Stomach (tissue), 9 donors: ENCODE measurements around the gene CNBD2. TPM values are rescaled to one million over a fixed set of nuclear protein-coding genes. Genes with fewer than 3 reads are reported as not detected.
A peak's percentile ranks its signal among the peaks of the same experiment; 100 is the strongest.

ENCODE experiments used
- DNase-seq, 2 donors: peaks; one replicate each; pipeline versions ENCODE4 v3.0.0 to v3.0.0-alpha.2; 2013 to 2019
- H3K27ac ChIP-seq, 5 donors: fragments of 200-600 bp in 4 of 5; sonication (generic) in 4 of 5; one replicate each; pipeline ENCODE4 v1.5.1; 2013 to 2019; ENCODE audit warnings: mild to moderate bottlenecking in 1 of 5, moderate library complexity in 1 of 5
- H3K27me3 ChIP-seq, 3 donors: fragments of 200-600 bp; sonication (generic); one replicate each; pipeline ENCODE4 v1.5.1; 2017 to 2019; ENCODE audit warnings: mixed run types in 1 of 3
- H3K36me3 ChIP-seq, 4 donors: fragments of 200-600 bp; sonication (generic); 1 replicate in 3 of 4; 2 replicates in 1 of 4; pipeline ENCODE4 v1.5.1; 2016 to 2019
- H3K4me1 ChIP-seq, 4 donors: fragments of 200-600 bp; sonication (generic); one replicate each; pipeline ENCODE4 v1.5.1; 2016 to 2019
- H3K4me3 ChIP-seq, 4 donors: fragments of 200-600 bp; sonication (generic) in 3 of 4; one replicate each; pipeline ENCODE4 v1.5.1; 2016 to 2019; ENCODE audit warnings: mild to moderate bottlenecking in 1 of 4
- H3K9me3 ChIP-seq, 4 donors: fragments of 200-600 bp; sonication (generic); one replicate each; pipeline ENCODE4 v1.5.1; 2016 to 2019
- CTCF ChIP-seq, 7 experiments: fragments of 450-650 bp in 4 of 7; fragments of 200-600 bp in 3 of 7; sonication (generic) in 3 of 7; IDR thresholded peaks; one replicate each; pipeline ENCODE4 v1.5.1; 2016 to 2019; ENCODE audit warnings: antibody characterized with exemption in 7 of 7, control low read depth in 2 of 7, mild to moderate bottlenecking in 1 of 7
- EP300 ChIP-seq: sonication (generic); formaldehyde crosslinking; IDR thresholded peaks from one replicate; pipeline ENCODE4 v1.6.1; 2017; ENCODE audit warnings: antibody characterized with exemption
- POLR2A ChIP-seq, 4 donors: fragments of 450-650 bp; IDR thresholded peaks; one replicate each; pipeline ENCODE4 v1.6.1; 2016; ENCODE audit warnings: antibody characterized with exemption in 4 of 4, control low read depth in 2 of 4, mild to moderate bottlenecking in 1 of 4, moderate library complexity in 1 of 4
- POLR2AphosphoS5 ChIP-seq, 3 donors: sonication (generic); formaldehyde crosslinking; IDR thresholded peaks; one replicate each; pipeline ENCODE4 v1.6.1; 2016; ENCODE audit warnings: antibody characterized with exemption in 3 of 3
- WGBS, 5 donors: extraction: QIAGEN DNeasy Blood & Tissue Kit in 3 of 5; methylation state at CpG; one replicate each; pipeline versions ENCODE4 v1.1.5 to v1.1.7; 2013 to 2018; 5-methylcytosine and 5-hydroxymethylcytosine counted together
- intact Hi-C: fragments of 100-400 bp; cut with DNase I; formaldehyde crosslinking; loops from one replicate; pipeline ENCODE4 v1.15.1; 2023; ENCODE audit warnings: low total_unique reads
- polyA plus RNA-seq, 3 donors: library from polyadenylated mRNA; stranded (reverse); fragments of 200-250 nt; gene quantifications; one replicate each; pipeline ENCODE4 v1.2.3, GENCODE V29; 2013
- total RNA-seq, 5 donors: library from RNA; depleted of rRNA; stranded (reverse); fragments of >200 nt; gene quantifications; one replicate each; pipeline versions ENCODE4 v1.1.0 to v1.2.3, GENCODE V29; 2014 to 2016
- donor health status: healthy with polysubstance abuse.
- donor health status: Bipolar disorder and iron deficiency.
- donor health status: healthy.

Gene CNBD2
- total and polyA plus RNA-seq, 8 donors: 1.8 to 66.0 (median 8.8) TPM; not detected in 1

- Histone ChIP-seq H3K9me3 (no peaks in the 10 kb centered on the region), H3K27ac (no peak overlapping the region), H3K36me3 (no peaks in the 10 kb centered on the region), H3K27me3 (no peaks in the 10 kb centered on the region), H3K4me3 (no peak overlapping the region), H3K4me1 (no peaks in the 10 kb centered on the region)
- TF ChIP-seq EP300 (no peak), POLR2AphosphoS5 (IDR thresholded peaks at IDR 0.05) (no peak), POLR2A (IDR thresholded peaks at IDR 0.05) (no peak), CTCF (IDR thresholded peaks at IDR 0.05) (no peak)
- no peak for DNase-seq
- WGBS, 5 donors: 89 to 94% (median 91%) methylated on average over 4 of the region's 4 CpGs
- intact Hi-C loops: no loop called here
Measured at GRCh38 chr20:35963878-35964277, 4.5 kb upstream of the CNBD2 start.

DNA sequence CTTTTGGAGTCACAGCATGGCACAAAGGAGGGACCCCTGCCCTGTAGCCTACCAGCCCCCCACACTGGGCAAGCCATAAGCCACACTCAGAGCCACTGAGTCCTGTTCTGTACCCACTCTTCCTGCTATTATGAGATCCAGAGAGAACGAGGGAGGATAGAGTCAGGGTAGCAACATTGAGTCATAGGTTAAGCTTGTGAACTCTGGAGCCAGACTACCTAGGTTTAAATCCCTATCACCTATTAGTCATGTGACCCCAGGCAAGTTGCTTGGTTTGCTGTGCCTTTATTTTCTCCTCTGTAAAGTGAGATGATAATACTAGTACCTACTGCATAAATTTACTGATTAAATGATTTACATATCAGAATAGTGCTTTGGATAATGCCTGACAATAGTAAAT, 540 bp downstream of the CNBD2 start:
- Histone ChIP-seq H3K4me3 (no peak overlapping the region), H3K4me1 (no peaks in the 10 kb centered on the region), H3K9me3 (no peaks in the 10 kb centered on the region), H3K27me3 (no peaks in the 10 kb centered on the region), H3K36me3 (no peaks in the 10 kb centered on the region), H3K27ac (no peak overlapping the region)
- no peak for TF ChIP-seq CTCF (IDR thresholded peaks at IDR 0.05)
- TF ChIP-seq EP300: no peak
- no peak for TF ChIP-seq POLR2A (IDR thresholded peaks at IDR 0.05)
- 10 to 67% (median 29%) methylated on average over 1 of the region's 1 CpG for WGBS, 5 donors
- intact Hi-C loops: no loop called here
- no peak for DNase-seq

DNA sequence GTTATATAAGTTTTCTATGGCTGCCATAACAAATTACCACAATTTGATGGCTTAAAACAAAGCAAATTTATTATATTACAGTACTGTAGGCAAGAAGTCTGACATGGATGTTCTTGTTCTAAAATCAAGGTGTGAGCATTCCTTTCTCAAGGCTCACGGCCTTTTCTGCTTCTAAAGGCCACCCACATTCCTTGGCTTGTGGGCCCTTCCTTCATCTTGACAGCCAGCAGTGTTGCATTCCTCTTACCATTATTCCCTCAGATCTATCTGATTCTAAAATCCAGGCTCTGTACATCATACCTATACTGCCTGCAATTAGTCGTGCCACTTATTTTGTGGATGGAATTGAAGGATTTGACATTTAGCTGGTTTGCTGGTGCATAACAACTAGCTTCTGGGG, 3.6 kb downstream of the CNBD2 start:
- Histone ChIP-seq H3K9me3 (no peaks in the 10 kb centered on the region), H3K4me3 (no peak overlapping the region), H3K27me3 (no peaks in the 10 kb centered on the region), H3K4me1 (no peaks in the 10 kb centered on the region), H3K36me3 (no peaks in the 10 kb centered on the region), H3K27ac (no peak overlapping the region)
- no peak for DNase-seq
- TF ChIP-seq CTCF (IDR thresholded peaks at IDR 0.05) (no peak), POLR2AphosphoS5 (IDR thresholded peaks at IDR 0.05) (no peak), POLR2A (IDR thresholded peaks at IDR 0.05) (no peak), EP300 (no peak)
- WGBS, 5 donors: 84 to 96% (median 95%) methylated on average over 2 of the region's 2 CpGs
- intact Hi-C loops: no loop called here

GRCh38 chr20:35972462-35972861, 4.1 kb downstream of the CNBD2 start:
- intact Hi-C loops: no loop called here
- TF ChIP-seq EP300 (no peak), CTCF (IDR thresholded peaks at IDR 0.05) (no peak), POLR2A (IDR thresholded peaks at IDR 0.05) (no peak), POLR2AphosphoS5 (IDR thresholded peaks at IDR 0.05) (no peak)
- no peaks in the 10 kb centered on the region for H3K27me3 ChIP-seq
- H3K9me3 ChIP-seq: no peaks in the 10 kb centered on the region
- WGBS, 5 donors: 74 to 91% (median 85%) methylated on average over 4 of the region's 4 CpGs
- DNase-seq: peak in 1 of 2 donors; percentile 55
- H3K27ac ChIP-seq: no peak overlapping the region
- no peaks in the 10 kb centered on the region for H3K4me1 ChIP-seq
- H3K4me3 ChIP-seq: no peak overlapping the region
- no peaks in the 10 kb centered on the region for H3K36me3 ChIP-seq
